Bronchial epithelial cell (primary cell): ENCODE measurements around the gene SLC10A7. TPM values are rescaled to one million over a fixed set of nuclear protein-coding genes. Genes with fewer than 3 reads are reported as not detected.

ENCODE experiments used
- DNase-seq: peaks from one replicate; pipeline ENCODE4 v3.0.0-alpha.2; 2010; ENCODE audit warnings: low read depth
- FAIRE-seq: peaks from 2 replicates; lab custom pipeline; 2011; peaks lifted over from hg19 to GRCh38; lab: Jason Lieb, UNC
- H3K27me3 ChIP-seq: 2 replicates; pipeline ENCODE4 v1.5.1; 2011; ENCODE audit warnings: low read length; ENCODE audit not compliant: control insufficient read depth, insufficient read depth
- H3K36me3 ChIP-seq: 2 replicates; pipeline ENCODE4 v1.5.1; 2011; ENCODE audit warnings: low read length; ENCODE audit not compliant: control insufficient read depth, insufficient read depth
- H3K4me3 ChIP-seq: 2 replicates; pipeline ENCODE4 v1.5.1; 2011; ENCODE audit warnings: mild to moderate bottlenecking, low read depth, low read length, control low read depth
- total RNA-seq: library from RNA; depleted of rRNA; stranded (reverse); fragments of >200 nt; gene quantifications from 2 replicates; pipeline ENCODE4 v1.2.1, GENCODE V29; 2014
- TF ChIP-seq, protein P1 (sequence below): IDR thresholded peaks from 2 replicates; pipeline ENCODE4 v1.5.1; 2011; ENCODE audit warnings: mild to moderate bottlenecking, moderate library complexity, low read length, control low read depth, inconsistent platforms; ENCODE audit not compliant: insufficient read depth, severe bottlenecking

SLC10A7 gene
- total RNA-seq, 1 donor from 2014 or later: 7.4 TPM

DNA sequence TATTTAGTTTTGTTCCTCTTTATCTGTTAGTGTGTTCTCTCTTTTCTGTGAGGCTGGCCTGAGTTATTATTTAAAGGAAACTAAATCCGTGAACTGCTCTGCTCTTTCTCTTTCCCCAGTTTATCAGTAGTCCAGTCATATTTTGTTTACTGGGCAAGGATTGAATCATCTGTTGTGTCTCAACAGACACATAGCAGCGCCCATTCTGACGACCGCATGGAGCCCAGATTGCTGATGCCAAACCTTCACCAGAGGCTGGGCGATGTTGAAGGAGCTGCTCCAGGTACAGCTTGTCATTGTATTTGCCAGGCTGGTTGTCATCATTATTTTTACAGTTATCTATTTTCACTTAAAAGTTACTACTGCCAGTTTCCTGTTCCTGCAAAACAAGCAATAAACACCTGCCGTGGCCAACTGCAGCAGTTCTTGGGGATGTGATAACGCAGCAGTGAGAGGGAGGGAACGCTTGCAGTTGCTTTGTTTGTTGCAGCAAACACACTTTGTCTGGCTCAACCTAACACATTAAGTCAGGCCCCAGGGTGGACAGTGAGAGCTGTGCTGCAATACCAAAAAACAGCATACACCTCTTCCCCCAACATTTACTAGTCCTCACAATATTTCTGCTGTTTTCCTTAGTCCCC lies 297.3 kb downstream of the SLC10A7 start:
- TF ChIP-seq, protein P1, sequence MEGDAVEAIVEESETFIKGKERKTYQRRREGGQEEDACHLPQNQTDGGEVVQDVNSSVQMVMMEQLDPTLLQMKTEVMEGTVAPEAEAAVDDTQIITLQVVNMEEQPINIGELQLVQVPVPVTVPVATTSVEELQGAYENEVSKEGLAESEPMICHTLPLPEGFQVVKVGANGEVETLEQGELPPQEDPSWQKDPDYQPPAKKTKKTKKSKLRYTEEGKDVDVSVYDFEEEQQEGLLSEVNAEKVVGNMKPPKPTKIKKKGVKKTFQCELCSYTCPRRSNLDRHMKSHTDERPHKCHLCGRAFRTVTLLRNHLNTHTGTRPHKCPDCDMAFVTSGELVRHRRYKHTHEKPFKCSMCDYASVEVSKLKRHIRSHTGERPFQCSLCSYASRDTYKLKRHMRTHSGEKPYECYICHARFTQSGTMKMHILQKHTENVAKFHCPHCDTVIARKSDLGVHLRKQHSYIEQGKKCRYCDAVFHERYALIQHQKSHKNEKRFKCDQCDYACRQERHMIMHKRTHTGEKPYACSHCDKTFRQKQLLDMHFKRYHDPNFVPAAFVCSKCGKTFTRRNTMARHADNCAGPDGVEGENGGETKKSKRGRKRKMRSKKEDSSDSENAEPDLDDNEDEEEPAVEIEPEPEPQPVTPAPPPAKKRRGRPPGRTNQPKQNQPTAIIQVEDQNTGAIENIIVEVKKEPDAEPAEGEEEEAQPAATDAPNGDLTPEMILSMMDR: no peak
- Histone ChIP-seq H3K27me3 (peaks cover under 1% of the 10 kb centered on the region), H3K4me3 (no peak overlapping the region), H3K36me3 (no peaks in the 10 kb centered on the region)
- FAIRE-seq (no peak), DNase-seq (peak; percentile 4)

DNA sequence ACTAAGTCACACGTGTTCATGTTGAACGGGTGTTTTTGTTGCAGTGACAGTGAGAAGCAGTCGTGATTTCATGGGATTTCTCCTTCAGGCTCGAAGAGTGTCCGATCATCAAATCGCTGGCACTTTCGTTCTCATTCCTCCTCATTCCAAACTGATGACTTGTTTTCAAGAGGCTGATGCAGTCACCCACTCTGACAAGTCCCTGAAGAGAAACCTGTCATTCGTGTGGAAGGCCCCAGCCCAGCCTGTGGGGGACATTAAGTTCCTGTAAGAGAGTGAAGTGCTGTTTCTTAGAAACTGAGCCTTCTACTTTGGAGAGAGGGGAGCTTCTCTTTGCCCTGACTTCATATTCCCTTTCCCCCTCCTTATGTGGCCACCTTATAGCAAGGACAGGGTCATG lies 299.4 kb downstream of the SLC10A7 start:
- peak; percentile 71 for DNase-seq

DNA sequence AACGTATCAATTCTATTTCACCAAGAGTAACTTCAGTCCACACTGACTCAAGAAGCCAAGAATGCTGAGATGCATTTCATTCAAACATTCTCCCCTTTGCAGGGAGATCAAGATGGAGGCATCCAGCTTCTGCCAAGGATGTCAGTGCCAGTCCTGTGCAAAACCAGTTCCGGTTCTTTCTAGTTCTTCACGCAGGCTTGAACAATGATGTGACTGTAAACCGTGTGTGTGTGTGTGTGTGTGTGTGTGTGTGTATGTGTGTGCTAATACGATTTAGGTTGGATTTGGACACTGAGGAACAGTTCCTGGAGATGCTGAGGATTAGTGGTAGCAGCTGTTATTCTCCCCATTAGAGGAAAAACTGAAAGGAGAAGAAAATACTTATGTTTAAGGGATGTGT lies 307.5 kb downstream of the SLC10A7 start, which contains the start of gene REELD1:
REELD1 (plus strand) TSS at position 301 of the 400 bp plus-strand sequence. CDS start 2,415 bp downstream, outside the sequence.
- FAIRE-seq (no peak), DNase-seq (no peak)
- H3K27me3 ChIP-seq: peaks cover 2% of the 10 kb centered on the region
- H3K36me3 ChIP-seq: no peaks in the 10 kb centered on the region
- TF ChIP-seq, protein P1: no peak
- no peak within 1 kb of the TSS for H3K4me3 ChIP-seq

More for the DNA sequence above, 299.4 kb downstream of the SLC10A7 start:
- Histone ChIP-seq H3K36me3 (no peaks in the 10 kb centered on the region), H3K27me3 (no peaks in the 10 kb centered on the region), H3K4me3 (no peak overlapping the region)
- TF ChIP-seq, protein P1: no peak
- FAIRE-seq: peak; percentile 97

DNA sequence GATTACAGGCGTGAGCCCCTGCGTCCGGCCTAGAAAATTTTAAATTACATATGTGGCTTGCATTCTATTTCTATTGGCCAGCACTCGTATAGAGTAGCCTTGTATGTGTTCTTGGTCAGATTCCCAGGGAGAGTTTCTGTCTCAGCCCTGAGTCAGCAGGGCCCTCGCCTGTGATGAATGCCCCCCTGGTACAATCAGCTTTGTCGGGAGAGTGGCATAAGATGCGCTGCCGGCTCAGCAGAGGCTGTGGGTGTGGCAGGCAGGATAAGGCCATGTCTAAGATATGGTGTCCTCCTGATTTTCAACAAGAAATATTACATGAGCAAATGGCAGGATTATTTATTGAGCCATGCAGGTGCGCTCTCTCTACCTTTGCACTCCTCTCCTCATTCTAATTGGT lies 309.0 kb downstream of the SLC10A7 start:
- no peak for FAIRE-seq
- Histone ChIP-seq H3K4me3 (no peak overlapping the region), H3K27me3 (peaks cover 2% of the 10 kb centered on the region), H3K36me3 (no peaks in the 10 kb centered on the region)
- DNase-seq: no peak
- TF ChIP-seq, protein P1: no peak

DNA sequence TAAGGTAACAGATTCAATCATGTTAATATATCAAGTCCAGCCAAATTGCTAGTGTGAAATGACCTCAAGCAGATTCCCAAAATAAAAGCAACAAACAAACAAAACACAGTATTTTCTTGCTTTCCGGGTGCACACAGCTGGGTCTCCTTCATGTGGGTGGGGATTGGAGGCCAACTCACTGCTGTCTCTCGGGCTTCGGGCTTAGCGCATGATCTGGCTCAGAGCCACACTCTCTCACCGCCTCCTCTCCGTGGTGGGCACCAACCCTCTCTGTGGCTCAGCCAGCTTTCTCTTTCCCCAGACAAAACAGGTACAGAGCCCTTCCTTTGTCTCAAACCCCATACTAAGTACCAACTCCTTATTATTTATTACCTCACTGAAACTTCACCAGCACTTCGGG lies 310.3 kb downstream of the SLC10A7 start:
- no peak for DNase-seq
- H3K4me3 ChIP-seq: no peak overlapping the region
- H3K27me3 ChIP-seq: peaks cover 2% of the 10 kb centered on the region
- no peak for FAIRE-seq
- no peaks in the 10 kb centered on the region for H3K36me3 ChIP-seq
- TF ChIP-seq, protein P1: no peak

DNA sequence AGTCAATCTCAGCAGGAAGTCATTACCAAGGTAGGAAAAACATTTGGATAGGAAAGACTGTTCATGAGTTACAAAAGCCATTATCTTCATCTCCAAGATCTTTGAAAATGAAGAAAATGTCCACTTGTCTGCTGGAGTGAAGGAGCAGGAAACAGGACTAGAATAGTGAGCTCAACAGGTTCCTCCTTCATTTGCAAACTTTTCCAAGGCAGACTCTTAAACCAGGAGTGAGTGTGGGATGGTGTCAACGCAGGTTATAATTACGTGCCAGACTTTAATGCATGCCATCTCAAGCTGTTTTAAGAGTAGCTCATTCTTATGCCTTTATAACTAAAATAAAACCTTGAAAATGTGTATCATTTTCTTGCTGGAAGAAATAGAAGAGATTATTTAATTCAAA lies 310.9 kb downstream of the SLC10A7 start:
- Histone ChIP-seq H3K27me3 (no peaks in the 10 kb centered on the region), H3K36me3 (no peaks in the 10 kb centered on the region), H3K4me3 (no peak overlapping the region)
- no peak for FAIRE-seq
- no peak for DNase-seq
- TF ChIP-seq, protein P1: no peak
